Hepatocyte (in vitro differentiated cells): ENCODE measurements around the gene RNF4.

ENCODE experiments used
- EZH2 ChIP-seq: fragments of 200-600 bp; sonication (generic); IDR thresholded peaks from 2 replicates; pipeline ENCODE4 v1.6.1; 2016; ENCODE audit warnings: antibody characterized with exemption, mild to moderate bottlenecking, borderline replicate concordance
- TF ChIP-seq, protein P1 (sequence below): fragments of 200-600 bp; sonication (generic); IDR thresholded peaks from 2 replicates; pipeline ENCODE4 v1.5.1; 2016; ENCODE audit warnings: antibody characterized with exemption, mild to moderate bottlenecking; ENCODE audit not compliant: poor library complexity

DNA sequence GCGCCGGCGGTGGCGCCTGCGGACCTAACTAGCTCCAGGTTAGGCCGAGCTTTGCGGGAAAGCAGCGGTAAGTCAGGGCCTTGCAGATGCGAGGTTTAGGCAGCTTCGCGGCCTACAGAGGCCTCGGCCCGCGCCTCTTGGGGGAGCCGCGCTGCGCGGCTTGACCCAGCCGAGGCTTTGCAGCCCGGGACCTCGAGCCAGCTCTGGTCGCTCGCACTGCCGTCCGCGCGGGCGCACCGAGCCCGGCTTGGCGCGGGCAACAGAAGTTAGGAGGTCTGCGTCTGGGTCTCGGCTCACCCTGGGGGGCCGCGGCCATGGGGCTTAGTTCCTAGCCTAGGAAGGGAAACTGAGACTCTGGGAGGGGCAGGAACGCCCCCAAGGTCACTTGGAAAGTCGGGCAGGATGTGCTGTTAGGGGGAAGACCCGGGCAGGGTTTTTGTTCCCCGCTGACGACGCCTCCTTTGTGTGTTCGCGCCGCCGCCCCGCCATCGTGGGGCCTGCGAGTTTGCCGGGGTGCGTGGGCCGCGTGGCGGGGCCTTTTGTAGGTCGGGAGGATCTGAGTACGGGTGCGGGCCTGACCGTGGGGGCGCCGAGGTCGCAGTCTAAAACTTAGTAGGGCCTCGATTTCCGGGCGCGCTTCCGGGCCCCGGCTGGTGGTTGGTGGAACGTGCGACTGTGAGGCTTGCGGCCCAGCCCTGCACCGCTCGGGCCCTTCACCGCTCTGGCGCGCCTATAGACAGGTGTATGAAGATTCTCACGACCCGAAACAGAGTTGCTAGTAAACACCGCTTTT, 482 bp downstream of the RNF4 start:
- TF ChIP-seq, protein P1, sequence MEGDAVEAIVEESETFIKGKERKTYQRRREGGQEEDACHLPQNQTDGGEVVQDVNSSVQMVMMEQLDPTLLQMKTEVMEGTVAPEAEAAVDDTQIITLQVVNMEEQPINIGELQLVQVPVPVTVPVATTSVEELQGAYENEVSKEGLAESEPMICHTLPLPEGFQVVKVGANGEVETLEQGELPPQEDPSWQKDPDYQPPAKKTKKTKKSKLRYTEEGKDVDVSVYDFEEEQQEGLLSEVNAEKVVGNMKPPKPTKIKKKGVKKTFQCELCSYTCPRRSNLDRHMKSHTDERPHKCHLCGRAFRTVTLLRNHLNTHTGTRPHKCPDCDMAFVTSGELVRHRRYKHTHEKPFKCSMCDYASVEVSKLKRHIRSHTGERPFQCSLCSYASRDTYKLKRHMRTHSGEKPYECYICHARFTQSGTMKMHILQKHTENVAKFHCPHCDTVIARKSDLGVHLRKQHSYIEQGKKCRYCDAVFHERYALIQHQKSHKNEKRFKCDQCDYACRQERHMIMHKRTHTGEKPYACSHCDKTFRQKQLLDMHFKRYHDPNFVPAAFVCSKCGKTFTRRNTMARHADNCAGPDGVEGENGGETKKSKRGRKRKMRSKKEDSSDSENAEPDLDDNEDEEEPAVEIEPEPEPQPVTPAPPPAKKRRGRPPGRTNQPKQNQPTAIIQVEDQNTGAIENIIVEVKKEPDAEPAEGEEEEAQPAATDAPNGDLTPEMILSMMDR, result no peak
- no peak for TF ChIP-seq EZH2
